GM21381 (cell line): ENCODE measurements around the gene MAPK9.

Experiments
- ATAC-seq: cut with Tn5 transposase; IDR thresholded peaks from one replicate; pipeline ENCODE4 v1.9.1; 2021; ENCODE audit warnings: mild to moderate bottlenecking, moderate library complexity; ENCODE audit not compliant: unreplicated experiment

Gene MAPK9

DNA sequence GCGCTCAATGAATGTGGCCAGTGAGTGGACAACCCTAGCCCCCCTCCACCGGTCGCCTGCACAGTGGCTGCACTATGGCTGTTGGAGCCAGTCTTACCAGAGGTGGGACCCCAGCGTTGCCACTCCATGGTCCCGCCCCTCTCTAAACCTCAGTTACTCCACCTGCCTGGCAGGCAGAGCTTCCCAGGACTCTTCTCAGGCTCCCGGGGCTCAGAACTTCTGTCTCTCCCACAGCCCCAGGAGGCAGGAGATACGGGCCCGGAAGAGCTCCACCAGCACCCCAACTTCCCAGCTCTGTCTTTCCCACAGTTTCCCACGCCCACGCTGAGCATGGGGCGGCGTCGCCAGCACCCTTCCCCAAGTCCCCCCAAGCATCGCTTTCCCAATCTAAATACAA, 83.8 kb downstream of the MAPK9 start:
- no peak for ATAC-seq

DNA sequence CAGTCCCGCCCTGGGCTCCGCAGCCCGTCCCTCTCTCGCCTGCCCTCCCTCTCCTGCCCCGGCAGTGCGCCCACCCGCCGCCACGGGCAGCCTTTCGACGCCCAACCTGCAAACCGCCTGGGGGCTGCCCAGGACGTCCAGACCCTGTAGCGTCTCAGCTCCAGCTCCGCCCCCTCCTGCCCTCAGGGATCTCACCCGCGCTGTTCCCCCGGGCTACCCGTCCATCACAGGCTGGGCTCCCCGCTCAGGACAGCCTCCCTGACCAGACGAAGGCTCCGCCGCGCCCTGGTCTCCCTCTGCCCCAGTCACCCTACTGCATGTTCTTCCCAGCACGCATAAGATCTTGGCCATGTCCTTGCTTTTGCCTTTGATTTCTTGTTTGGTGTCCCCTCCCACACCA, 84.3 kb downstream of the MAPK9 start:
- no peak for ATAC-seq

DNA sequence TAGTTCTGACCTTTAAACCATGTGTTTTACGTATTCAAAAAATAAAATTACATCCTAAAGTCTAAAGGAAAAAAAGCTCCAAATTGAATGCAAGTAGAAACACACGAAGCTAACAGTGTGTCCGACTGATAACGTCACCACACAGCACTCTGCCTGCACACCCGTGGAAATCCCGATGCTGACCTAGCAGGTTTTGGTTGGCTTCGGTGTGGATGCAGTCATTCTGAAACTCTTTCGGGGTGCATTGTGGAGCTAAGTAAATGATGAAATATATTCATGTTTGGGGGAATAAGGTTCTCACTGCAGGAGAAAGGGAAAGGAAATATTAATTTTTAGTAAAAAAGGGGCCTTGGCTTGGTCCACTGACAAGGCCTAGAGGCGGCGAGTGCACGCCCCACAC, 84.9 kb downstream of the MAPK9 start:
- ATAC-seq, result no peak

DNA sequence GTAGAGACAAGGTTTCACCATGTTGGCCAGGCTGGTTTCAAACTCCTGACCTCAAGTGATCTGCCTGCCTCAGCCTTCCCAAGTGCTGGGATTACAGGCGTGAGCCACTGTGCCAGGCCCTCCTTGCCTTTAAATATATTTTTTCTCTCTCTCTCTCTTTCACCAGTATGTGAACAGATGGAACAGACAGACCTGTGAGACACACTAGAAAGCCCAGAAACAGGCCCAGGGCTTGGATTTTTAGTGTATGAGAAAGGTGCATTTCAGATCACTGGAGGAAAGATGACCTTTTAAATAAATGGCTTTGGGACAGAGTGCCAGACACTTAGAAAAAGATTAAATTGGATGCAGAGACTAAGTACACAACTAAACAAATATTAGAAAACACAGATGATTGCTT, 86.0 kb downstream of the MAPK9 start:
- ATAC-seq, result no peak

DNA sequence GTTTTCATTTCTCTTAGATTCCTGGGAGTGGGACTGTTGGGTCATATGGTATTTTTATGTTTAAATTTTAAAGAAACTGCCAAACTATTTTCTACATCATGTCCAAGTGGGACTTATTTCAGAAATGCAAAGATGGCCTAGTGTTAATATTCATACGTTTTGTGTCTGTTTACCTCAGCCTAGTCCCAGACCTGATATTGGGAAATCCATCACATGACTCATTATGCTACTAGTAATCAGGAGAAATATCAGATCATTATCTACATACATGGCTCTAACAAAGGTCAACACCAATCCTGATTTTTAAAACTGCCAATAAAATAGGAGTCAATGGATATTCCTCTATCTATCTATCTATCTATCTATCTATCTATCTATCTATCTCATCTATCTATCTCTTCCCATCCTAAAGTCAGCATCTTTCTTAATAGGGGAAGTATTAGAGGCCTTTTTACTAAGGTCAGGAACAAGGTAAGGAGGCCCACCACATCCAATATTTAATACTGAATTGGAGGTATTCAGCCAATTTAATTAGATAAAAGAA, 87.5 kb downstream of the MAPK9 start:
- ATAC-seq, result no peak

DNA sequence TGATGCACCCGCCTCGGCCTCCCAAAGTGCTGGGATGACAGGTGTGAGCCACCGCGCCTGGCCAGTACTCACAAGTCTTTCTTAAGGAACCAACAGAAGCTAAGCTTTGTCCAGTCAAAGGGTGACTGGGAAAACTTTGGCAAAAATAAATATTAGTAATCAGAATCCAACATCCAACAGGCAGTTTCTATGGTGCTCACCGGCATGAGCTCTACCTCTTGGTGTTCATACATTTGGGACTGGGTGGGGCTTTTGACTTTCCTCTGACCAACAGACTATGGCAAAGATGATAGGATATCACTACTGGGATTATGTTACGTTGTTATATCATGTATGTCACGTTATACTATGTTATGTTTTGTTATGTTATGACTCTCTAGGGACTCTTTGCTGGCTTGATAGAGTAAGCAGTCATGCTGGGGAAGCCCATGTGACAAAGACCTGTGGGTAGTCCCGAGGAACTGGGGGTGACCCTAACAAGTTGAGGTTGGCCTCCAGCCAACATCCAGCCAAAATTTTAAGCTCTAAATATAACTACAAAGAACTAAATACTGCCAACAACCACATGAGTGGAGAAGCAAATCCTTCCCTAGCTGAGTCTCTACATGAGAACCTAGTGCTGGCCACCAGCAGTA, 88.8 kb downstream of the MAPK9 start:
- ATAC-seq, result no peak

DNA sequence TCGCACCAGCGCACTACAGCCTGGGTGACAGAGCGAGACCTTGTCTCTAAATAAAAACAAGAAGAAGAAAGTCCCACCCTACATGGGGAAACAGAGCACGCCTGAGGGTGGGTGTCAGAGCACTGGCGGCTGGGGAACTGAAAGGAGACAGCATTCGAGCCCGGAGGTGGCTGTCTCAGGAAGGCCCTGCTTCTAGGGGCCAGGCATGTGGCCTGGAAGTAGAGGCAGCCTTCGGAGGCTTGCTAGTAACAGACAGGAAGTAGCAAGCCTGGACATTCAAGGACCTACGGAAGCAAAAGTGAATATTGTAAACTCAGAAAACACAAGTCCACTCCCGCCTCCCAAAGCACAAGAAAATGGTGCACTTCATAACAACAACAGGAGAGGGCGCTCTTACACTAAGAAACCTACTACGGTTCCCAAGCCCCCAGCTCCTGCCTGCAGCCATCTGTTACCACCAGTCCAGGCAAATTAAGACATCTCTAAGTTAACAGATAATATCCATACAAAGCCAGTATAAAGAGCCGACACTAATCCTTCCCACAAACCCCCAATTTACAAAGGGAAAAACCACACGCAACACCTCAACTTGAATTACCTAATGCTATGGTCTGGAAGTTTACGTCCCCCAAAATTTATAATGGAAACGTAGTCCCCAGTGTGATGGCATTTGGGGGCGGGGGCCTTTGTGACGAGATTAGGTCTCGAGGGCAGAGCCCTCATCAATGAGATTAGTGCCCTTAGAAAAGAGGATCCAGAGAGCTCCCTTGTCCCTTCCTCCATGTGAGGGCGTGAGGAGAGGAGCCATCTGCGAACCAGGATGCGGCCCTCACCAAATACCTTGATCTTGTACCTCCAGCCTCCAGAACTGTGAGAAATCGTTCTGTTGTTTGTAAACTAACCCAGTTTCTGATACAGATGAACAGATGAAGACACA, 90.6 kb downstream of the MAPK9 start:
- ATAC-seq, result no peak

DNA sequence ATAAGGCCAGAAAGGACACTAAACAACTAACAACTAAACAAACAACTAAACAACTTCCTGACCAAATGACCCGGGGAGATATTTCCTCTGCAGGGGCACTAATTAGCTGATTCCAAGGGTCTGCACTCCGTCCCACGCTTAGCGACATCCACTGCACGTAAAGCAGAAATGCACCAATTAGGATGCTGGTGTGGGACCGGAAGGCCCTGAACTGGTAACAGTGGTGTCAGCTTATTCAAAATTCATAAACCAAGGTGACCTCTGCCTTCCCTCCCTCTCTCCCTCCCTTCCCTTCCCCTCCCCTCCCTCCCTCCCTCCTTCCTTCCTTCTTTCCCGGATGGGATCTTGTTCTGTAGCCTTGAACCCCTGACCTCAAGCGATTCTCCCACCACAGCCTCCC, 92.5 kb downstream of the MAPK9 start:
- ATAC-seq, result no peak

DNA sequence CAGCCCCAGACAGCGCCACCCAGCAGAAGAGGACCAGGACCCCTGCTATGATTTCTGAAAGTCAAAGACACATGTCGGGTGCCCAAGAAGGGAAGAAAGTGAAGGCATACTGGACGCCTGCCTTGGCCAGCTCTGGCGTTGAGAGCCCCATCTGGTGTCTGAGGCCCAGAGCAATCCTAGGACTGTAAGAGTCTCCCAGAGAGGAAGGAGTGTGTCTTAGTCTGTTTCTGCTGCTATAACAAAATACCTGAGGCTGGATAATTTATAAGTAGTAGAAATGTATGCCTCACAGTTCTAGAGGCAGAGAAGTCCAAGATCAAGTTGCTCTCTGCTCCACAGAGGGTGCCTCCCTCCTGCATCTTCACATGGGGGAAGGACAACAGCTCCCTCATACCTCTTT, 93.7 kb downstream of the MAPK9 start:
- ATAC-seq, result no peak

DNA sequence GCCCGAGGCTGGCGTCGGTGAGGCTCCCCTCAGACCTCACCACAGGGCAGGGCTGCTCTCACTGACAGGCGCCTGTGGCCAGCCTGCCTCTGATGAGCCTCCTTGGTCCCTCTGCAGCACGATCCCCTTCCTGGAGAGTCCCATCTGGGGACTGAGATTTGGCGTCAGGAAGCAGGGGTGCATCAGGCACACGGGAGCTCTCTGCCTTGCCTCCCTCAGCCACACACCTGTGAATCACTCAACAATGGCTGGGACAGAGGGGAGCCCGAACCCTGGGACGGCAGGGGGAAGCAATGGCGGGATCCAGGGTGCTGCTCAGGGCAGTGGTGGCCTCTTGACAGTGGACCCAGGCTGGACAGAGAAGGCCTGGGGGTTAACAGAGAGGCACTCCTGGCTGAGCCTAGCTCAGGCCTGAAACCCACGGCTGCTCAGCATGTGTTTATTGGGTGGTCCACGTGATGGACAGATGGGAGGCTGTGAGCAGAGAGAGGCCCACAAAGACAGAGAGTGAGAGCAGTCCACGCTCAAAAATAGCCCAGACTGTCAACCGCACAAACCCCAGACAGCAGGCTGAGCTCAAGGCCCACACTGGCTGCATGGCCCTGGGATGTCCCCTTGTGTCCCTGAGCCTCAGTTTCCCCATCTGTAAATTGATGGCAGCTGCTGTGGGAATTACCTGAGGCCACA, 94.7 kb downstream of the MAPK9 start:
- ATAC-seq, result no peak

DNA sequence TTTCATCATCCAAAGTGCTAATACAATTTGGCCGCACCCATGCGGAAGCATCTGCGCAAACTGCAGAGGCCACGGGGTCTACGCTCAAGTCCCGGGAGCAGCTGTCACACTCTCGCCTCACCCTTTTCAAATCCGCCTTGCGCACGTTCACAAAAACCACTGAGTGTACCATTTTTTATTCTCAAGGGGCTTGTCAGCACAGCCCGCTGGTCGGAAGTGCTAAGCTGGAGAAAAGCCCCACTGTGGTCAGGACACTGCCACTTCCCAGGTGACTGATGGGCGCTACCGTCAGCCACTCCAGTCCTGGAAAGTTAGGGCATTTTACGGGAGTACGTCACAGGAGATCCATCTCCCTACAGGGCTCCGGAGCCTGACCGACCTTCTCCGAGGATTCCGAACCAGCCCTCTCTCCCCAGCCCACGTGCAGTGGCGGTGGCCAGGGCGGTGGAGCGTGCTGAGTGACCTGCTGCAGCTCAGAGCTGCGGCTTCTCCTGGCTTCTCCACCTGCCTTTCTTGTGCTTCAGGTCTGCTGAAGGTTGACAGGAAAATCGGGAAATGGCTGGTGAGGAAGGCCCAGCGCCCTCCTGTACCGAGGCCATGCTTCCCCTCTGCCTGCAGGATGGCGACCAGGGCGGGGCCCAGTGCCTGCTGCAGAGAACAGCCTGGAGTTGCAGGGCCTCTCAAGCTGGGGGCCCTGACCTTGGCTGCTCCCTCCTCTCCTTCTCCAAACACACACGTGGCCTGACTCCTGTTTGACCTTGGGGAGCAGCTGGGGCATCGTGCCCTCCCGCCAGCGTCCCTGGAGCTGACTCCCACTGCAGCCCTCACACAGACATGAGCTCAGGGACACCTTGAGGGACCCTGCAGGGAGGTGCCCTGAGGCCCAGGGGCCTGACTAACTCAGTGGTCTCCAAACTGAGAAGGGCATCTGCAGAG, 97.2 kb downstream of the MAPK9 start:
- ATAC-seq, result no peak

DNA sequence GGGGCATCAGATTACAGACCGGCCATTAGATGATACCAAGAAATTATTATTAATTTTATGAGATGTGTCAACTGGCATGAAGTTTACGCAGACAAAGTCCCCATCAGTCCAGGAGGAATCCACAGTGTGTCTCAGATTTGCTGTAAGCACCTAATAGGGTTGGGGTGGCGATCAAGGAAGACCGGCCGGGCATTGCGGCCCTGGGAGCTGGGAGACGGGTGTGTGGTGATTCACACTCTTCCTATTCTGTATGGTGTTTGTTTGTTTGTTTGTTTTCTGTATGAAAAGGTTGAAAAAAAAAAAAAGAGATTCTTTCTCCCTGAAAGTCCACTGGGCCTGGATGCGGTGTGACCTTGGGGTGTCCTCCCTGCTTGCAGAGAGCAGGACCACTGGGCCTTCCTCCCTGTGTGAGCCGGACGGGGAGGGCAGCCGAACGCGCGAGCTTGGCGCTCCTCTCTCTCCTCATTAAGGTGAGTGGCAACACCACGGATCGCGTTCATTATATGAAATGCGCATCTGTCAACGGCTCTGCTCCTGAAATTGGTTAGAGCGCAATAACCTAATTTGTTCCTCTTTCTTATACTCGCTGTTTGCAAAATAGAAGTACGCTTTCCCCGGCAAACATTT, 98.0 kb downstream of the MAPK9 start:
- no peak for ATAC-seq

DNA sequence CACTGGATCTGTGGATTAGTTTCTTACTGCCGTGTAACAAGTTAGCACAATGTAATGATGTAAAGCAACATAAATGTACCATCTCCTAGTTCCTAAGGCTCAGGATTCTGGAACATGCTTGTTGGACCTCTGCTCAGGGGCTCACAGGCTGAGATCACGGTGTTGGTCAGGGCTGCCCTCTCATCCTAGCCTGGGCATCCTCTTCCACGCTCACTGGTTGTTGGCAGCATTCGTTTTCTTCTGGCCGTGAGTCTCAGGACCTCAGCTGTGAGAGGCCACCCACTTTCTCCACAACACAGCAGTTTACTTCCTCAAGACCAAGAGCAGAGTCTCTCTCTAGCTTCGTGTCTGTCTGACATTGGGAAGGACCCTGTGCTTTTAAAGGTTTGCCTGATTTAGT, 100.2 kb downstream of the MAPK9 start:
- ATAC-seq, result no peak

DNA sequence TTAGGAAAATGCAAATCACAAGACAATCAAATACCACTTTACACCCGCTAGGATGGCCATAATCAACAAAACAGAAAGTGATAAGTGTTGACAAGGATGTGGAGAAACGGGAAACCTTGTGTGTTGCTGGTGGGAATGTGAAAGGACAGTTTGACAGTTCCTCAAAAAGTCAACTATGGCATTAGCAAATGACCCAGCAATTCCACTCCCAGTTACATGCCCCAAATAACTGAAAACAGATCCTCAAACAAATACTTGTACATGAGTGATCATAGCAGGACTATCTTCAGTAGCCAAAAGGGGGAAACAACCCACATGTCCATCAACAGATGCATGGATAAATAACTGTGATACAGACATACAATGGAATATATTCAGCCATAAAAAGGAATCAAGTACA, 104.1 kb downstream of the MAPK9 start:
- no peak for ATAC-seq
